ENCODE data around the gene ATP9A. TPM values are rescaled to one million over a fixed set of nuclear protein-coding genes. Genes with fewer than 3 reads are reported as not detected.

ATP9A gene
- total RNA-seq, 1 experiment from 2014 or later: 12.1 TPM

GRCh38 chr20:51759769-51760510 is 8.2 kb downstream of the ATP9A start:
- Histone ChIP-seq H4K20me1 (ENCODE audit: control insufficient read depth, insufficient read depth, insufficient read length) (no peaks in the 10 kb centered on the region), H3T11ph (ENCODE audit: low read length) (no peak overlapping the region), H2BK15ac (ENCODE audit: low read depth, low read length) (no peak overlapping the region), H3K56ac (ENCODE audit: insufficient read length, low read depth, low read length) (no peak overlapping the region), H3K4ac (ENCODE audit: low read depth, low read length) (no peak overlapping the region), H3K9me3 (ENCODE audit: control insufficient read depth, low read depth, low read length) (no peaks in the 10 kb centered on the region), H3K9ac (ENCODE audit: extremely low read depth, insufficient read length, low read length) (no peak overlapping the region), H4K8ac (replicated peaks; ENCODE audit: insufficient read length, low read depth, low read length) (no peak overlapping the region), H3K23me2 (ENCODE audit: insufficient read length, low read depth, low read length, poor library complexity, severe bottlenecking) (no peaks in the 10 kb centered on the region), H3K79me1 (ENCODE audit: insufficient read depth, low read depth, low read length, poor library complexity, severe bottlenecking) (no peaks in the 10 kb centered on the region), H2BK5ac (ENCODE audit: insufficient read length, low read length) (no peak overlapping the region), H2BK20ac (ENCODE audit: low read depth, low read length, poor library complexity, severe bottlenecking) (no peak overlapping the region), H3K27ac (ENCODE audit: insufficient read length, low read depth, low read length) (no peak overlapping the region), H3K14ac (ENCODE audit: insufficient read depth, low read length) (no peak overlapping the region), H3K79me2 (ENCODE audit: insufficient read depth, low read length) (no peaks in the 10 kb centered on the region), H3K4me2 (ENCODE audit: insufficient read depth, insufficient read length, low read length) (no peak overlapping the region), H3K23ac (ENCODE audit: insufficient read length, low read depth, low read length) (no peak overlapping the region), H4K91ac (ENCODE audit: insufficient read length, low read depth, low read length) (no peak overlapping the region), H2AK5ac (ENCODE audit: insufficient read length, low read length) (no peak overlapping the region), H3K4me1 (ENCODE audit: insufficient read depth, low read length) (no peaks in the 10 kb centered on the region), H2AFZ (ENCODE audit: low read length) (no peak overlapping the region), H3K18ac (ENCODE audit: insufficient read length, low read depth, low read length) (no peak overlapping the region), H2BK120ac (ENCODE audit: low read depth, low read length, poor library complexity, severe bottlenecking) (no peak overlapping the region), H3K27me3 (ENCODE audit: insufficient read depth, low read length) (no peaks in the 10 kb centered on the region), H2BK12ac (ENCODE audit: insufficient read length, low read depth, low read length) (no peak overlapping the region), H4K5ac (ENCODE audit: insufficient read length, low read depth, low read length) (no peak overlapping the region)
- no peak overlapping the region; a peak in 1 of 5 replicates for H3K4me3 Mint-ChIP-seq
- peaks cover 12 to 13% of the 10 kb centered on the region in 2 experiments for H3K4me1 Mint-ChIP-seq
- no CpG with 5 or more reads among the region's 14 CpGs for WGBS (ENCODE audit: extremely low coverage, insufficient read length, low lambda C conversion rate)
- no peak for DNase-seq
- no peaks in the 10 kb centered on the region; the same call in 1 of the 2 replicates for H3K27me3 Mint-ChIP-seq (ENCODE audit: low read depth)
- TF ChIP-seq, protein P1, sequence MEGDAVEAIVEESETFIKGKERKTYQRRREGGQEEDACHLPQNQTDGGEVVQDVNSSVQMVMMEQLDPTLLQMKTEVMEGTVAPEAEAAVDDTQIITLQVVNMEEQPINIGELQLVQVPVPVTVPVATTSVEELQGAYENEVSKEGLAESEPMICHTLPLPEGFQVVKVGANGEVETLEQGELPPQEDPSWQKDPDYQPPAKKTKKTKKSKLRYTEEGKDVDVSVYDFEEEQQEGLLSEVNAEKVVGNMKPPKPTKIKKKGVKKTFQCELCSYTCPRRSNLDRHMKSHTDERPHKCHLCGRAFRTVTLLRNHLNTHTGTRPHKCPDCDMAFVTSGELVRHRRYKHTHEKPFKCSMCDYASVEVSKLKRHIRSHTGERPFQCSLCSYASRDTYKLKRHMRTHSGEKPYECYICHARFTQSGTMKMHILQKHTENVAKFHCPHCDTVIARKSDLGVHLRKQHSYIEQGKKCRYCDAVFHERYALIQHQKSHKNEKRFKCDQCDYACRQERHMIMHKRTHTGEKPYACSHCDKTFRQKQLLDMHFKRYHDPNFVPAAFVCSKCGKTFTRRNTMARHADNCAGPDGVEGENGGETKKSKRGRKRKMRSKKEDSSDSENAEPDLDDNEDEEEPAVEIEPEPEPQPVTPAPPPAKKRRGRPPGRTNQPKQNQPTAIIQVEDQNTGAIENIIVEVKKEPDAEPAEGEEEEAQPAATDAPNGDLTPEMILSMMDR (conservative IDR thresholded peaks at IDR 0.05): no peak
- H3K27ac Mint-ChIP-seq: 0 out of 7 replicates have a peak overlapping the region, but pooled peaks of 2 of the 3 experiments have one; percentile 4 to 27
- peaks cover 5% of the 10 kb centered on the region in 2 experiments; a peak in 4 of 5 replicates for H3K9me3 Mint-ChIP-seq
- H3K36me3 Mint-ChIP-seq (ENCODE audit: insufficient read depth in 1 of 3, low read depth in 3 of 3): peaks cover 2 to 17% (median 9%) of the 10 kb centered on the region in 3 experiments

All from H9 (cell line).